Astrocyte of the cerebellum (primary cell): ENCODE measurements around the gene POLDIP2.

ENCODE experiments used
- DNase-seq: peaks from one replicate; pipeline ENCODE4 v3.0.0-alpha.2; 2011; ENCODE audit warnings: low read depth
- H3K4me3 ChIP-seq: 2 replicates; pipeline ENCODE4 v1.5.1; 2011; ENCODE audit warnings: mild to moderate bottlenecking, low read depth, low read length, moderate library complexity
- in situ Hi-C: cut with HindIII; loops from 2 replicates; pipeline ENCODE4 v1.10.0; 2017; ENCODE audit warnings: low sequenced_read_pairs
- TF ChIP-seq, protein P1 (sequence below): IDR thresholded peaks from 2 replicates; pipeline ENCODE4 v1.5.1; 2012; ENCODE audit warnings: low read length, low read depth, moderate library complexity, mild to moderate bottlenecking; ENCODE audit errors: missing control alignments

Gene POLDIP2

GRCh38 chr17:28320215-28321061 is 36.9 kb downstream of the POLDIP2 start:
- DNase-seq: no peak
- TF ChIP-seq, protein P1, sequence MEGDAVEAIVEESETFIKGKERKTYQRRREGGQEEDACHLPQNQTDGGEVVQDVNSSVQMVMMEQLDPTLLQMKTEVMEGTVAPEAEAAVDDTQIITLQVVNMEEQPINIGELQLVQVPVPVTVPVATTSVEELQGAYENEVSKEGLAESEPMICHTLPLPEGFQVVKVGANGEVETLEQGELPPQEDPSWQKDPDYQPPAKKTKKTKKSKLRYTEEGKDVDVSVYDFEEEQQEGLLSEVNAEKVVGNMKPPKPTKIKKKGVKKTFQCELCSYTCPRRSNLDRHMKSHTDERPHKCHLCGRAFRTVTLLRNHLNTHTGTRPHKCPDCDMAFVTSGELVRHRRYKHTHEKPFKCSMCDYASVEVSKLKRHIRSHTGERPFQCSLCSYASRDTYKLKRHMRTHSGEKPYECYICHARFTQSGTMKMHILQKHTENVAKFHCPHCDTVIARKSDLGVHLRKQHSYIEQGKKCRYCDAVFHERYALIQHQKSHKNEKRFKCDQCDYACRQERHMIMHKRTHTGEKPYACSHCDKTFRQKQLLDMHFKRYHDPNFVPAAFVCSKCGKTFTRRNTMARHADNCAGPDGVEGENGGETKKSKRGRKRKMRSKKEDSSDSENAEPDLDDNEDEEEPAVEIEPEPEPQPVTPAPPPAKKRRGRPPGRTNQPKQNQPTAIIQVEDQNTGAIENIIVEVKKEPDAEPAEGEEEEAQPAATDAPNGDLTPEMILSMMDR: no peak
- in situ Hi-C loops: no loop called here
- H3K4me3 ChIP-seq: peak overlapping the region; percentile 55

- H3K4me3 ChIP-seq: peak overlapping the region; percentile 55
- in situ Hi-C loops: no loop called here
- DNase-seq: no peak
- TF ChIP-seq, protein P1: no peak
Measured at GRCh38 chr17:28319598-28319935, 37.8 kb downstream of the POLDIP2 start.

DNA sequence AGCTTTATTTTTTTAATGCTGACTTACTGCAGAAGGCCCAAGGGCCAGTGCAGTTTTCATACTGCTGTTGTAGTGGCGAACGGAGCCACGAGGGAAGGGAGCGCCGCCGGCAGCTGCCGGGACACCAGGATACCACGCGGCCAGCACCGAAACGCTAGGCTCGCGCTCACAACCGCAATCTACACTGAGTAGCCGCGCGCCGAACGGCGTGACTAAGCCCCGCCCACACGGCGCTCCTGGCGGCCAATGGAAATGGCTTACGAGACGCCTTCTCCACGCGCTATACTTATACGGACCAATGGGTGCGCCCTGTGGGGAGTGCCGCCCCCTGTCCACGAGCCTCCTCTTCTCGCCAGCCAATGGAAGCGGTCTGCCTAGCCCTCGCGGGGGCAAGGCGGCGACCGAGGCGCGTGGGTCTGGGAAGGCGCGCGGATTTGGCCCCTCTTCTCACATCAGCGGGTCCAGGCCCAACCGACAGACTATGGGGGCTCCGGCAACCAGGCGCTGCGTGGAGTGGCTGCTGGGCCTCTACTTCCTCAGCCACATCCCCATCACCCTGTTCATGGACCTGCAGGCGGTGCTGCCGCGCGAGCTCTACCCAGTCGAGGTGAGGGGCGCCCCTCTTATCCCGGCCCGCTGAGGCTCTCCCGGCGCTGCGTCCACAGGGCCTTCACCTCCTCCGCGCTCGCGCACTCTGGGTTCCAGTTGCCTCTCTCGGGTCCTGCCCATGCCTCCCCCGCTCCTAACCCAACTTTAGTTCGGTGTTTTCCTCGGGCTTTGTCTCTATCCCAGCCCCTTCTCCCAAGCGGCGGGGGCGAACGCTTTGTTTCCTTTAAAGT is 38.3 kb downstream of the POLDIP2 start, which contains the start of gene TMEM97:
TSS of gene TMEM97 (plus strand) at position 442 of the 839 bp plus-strand sequence. CDS start at position 482, 40 bp downstream.
- DNase-seq: peak; percentile 95
- in situ Hi-C loops: no loop called here
- TF ChIP-seq, protein P1: peak; percentile 33
- peak within 1 kb of the TSS; percentile 55 for H3K4me3 ChIP-seq

DNA sequence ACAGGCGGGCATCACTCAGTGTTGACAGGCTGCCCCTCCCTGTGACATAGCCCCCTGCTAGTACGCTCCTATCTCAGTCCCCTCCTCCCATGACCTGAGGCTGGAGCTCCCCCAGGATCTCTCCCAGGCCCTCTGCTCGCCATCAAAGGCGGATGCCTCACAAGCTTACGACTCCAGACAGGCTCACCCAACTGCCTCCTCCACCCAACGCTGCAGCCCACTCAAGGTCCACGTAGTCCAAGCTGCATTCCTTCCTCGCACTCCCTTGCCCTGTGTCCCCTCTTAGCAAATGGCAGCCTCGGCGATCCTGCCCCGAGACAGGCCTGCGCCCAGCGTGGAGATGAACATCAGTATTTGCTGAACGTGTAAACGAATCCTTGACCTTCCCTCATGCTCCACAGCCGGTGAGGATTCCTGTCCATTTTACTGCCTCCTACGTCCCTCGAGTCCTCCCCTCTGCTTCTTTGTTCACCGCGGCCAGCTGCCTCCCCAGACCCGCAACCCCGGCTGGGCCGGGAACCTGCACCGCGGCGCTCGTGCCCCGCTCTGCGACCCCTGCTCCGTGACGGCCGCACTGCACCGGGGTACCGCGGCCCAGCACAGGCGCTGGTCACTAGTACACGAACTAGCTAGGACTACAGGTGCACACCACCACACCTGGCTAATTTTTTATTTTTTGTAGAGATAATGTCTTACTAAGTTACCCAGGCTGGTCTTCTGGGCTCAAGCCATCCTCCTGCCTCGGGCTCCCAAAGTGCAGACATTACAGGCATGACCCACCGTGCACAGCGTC is 39.2 kb downstream of the POLDIP2 start:
- TF ChIP-seq, protein P1: no peak
- no peak for DNase-seq
- H3K4me3 ChIP-seq: peak overlapping the region; percentile 55
- in situ Hi-C loops: no loop called here

DNA sequence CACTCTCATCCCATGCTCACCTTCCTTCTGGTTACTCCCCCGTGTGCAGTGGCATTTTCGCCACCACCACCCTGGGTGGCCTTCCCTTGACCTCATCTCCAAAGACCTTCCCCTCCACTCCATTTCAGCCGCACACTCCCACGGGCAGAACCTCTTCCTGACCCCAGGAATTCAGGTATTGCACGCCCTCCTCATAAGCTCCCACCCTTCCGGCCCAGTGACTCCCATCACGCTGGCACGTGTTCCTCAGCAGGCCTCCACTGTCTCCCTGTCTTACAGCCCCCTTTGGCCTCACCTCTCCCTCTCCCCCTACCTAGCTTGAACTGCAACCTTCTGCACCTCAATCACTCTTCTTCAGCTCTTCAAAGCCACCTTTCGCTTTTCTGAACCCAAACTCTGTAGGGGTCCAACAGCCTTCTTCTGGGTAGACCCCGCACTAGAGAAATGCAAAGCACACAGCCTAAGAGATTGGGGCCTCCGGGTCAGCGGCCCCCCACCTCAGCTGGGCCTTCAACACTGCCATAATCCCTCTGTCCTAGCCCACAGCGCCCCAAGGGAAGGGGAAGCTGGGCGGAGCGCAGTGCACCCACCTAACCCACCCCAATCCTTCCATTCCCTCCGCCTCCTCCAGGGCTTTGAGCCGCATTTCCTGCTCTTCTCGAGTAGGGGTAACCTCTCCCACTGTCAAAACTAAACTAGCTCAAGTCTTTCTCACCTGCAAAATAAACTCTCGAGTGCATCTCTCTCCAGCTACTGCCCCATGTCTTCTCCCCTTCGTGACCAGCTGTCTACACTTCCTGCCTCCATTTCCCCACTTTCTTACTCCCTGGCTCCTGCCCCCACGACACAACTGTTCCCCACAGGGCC is 40.0 kb downstream of the POLDIP2 start:
- DNase-seq: no peak
- H3K4me3 ChIP-seq: no peak overlapping the region
- in situ Hi-C loops: no loop called here

More for the DNA sequence above, 40.0 kb downstream of the POLDIP2 start:
- TF ChIP-seq, protein P1: no peak
